HL-60/S4 (cell line): Measurements from ENCODE around the gene NANOG.
"Not testable (repeated sequence)": the region's sequence is repeated elsewhere in the genome, so short reads cannot be mapped to it uniquely, and the experiment has no call there.

Experiments
- in situ Hi-C: fragments of 300-500 bp; cut with MboI; formaldehyde crosslinking; loops from 2 replicates; pipeline ENCODE4 v1.14.3; 2022; ENCODE audit warnings: low sequenced_read_pairs

NANOG gene

GRCh38 chr12:7788884-7789528 is at the start of gene NANOG:
Gene NANOG, plus strand, starts transcription at chr12:7789402. Its CDS starts 213 bp downstream, at chr12:7789615.
- in situ Hi-C loops: not testable (repeated sequence)

- in situ Hi-C loops: no loop called here
Observed at GRCh38 chr12:7747246-7747645, 42.0 kb upstream of the NANOG start, which contains the start of gene CLEC4C. Gene CLEC4C, minus strand, starts transcription at chr12:7747375. Its CDS starts 27 bp downstream, at chr12:7747348.

GRCh38 chr12:7748852-7749251 is 40.4 kb upstream of the NANOG start:
- in situ Hi-C loops: no loop called here

GRCh38 chr12:7749442-7749841 is 39.8 kb upstream of the NANOG start:
- in situ Hi-C loops: no loop called here

GRCh38 chr12:7750350-7750749 is 38.9 kb upstream of the NANOG start:
- in situ Hi-C loops: no loop called here

- in situ Hi-C loops: no loop called here
Observed at GRCh38 chr12:7751394-7751793, 37.8 kb upstream of the NANOG start.

- in situ Hi-C loops: not testable (repeated sequence)
Observed at GRCh38 chr12:7751941-7752922, 37.0 kb upstream of the NANOG start.

- in situ Hi-C loops: not testable (repeated sequence)
Observed at GRCh38 chr12:7755668-7756067, 33.5 kb upstream of the NANOG start.

- in situ Hi-C loops: no loop called here
Observed at GRCh38 chr12:7756993-7757392, 32.2 kb upstream of the NANOG start.

- in situ Hi-C loops: no loop called here
Observed at GRCh38 chr12:7758766-7759140, 30.4 kb upstream of the NANOG start.

- in situ Hi-C loops: no loop called here
Observed at GRCh38 chr12:7769999-7770398, 19.2 kb upstream of the NANOG start.

- in situ Hi-C loops: no loop called here
Observed at GRCh38 chr12:7781274-7781673, 7.9 kb upstream of the NANOG start.

- in situ Hi-C loops: no loop called here
Observed at GRCh38 chr12:7782055-7782454, 7.1 kb upstream of the NANOG start.

- in situ Hi-C loops: not testable (repeated sequence)
Observed at GRCh38 chr12:7783433-7783832, 5.8 kb upstream of the NANOG start.

GRCh38 chr12:7784701-7785100 is 4.5 kb upstream of the NANOG start:
- in situ Hi-C loops: no loop called here

- in situ Hi-C loops: no loop called here
Observed at GRCh38 chr12:7787574-7788293, 1.5 kb upstream of the NANOG start.

GRCh38 chr12:7788294-7788660 is 925 bp upstream of the NANOG start:
- in situ Hi-C loops: no loop called here

GRCh38 chr12:7793211-7793610 is 4.0 kb downstream of the NANOG start:
- in situ Hi-C loops: no loop called here

- in situ Hi-C loops: not testable (repeated sequence)
Observed at GRCh38 chr12:7797269-7797668, 8.1 kb downstream of the NANOG start.

GRCh38 chr12:7797698-7798398 is 8.6 kb downstream of the NANOG start:
- in situ Hi-C loops: no loop called here
